K562 (cell line): Measurements from ENCODE around the gene ARHGAP25. TPM values are rescaled to one million over a fixed set of nuclear protein-coding genes. Genes with fewer than 3 reads are reported as not detected.
A peak's percentile ranks its signal among the peaks of the same experiment; 100 is the strongest.

Experiments
- BRF1 ChIP-seq: IDR thresholded peaks from 3 replicates; pipeline ENCODE4 v1.6.1; 2011; ENCODE audit warnings: borderline replicate concordance, mild to moderate bottlenecking; ENCODE audit not compliant: insufficient read length; ENCODE audit errors: extremely low read depth
- CTBP1 ChIP-seq: fragments of 450-650 bp; IDR thresholded peaks from 2 replicates; pipeline ENCODE4 v1.6.1; 2016; ENCODE audit warnings: borderline replicate concordance
- HMBOX1 ChIP-seq: sonication (generic); IDR thresholded peaks from 2 replicates; pipeline ENCODE4 v1.6.1; 2016
- MED1 ChIP-seq: sonication (generic); formaldehyde crosslinking; IDR thresholded peaks from 2 replicates; pipeline ENCODE4 v1.8.1; 2023; ENCODE audit warnings: missing genetic modification reagents, borderline replicate concordance
- NCOA2 ChIP-seq, 2 experiments: fragments of 450-650 bp; IDR thresholded peaks; 2 replicates each; pipeline ENCODE4 v1.6.1; 2018; ENCODE audit warnings: mild to moderate bottlenecking in 2 of 2, moderate library complexity in 1 of 2; ENCODE audit not compliant: partially characterized antibody in 2 of 2
- PHF21A ChIP-seq: fragments of 450-650 bp; IDR thresholded peaks from 2 replicates; pipeline ENCODE4 v1.6.1; 2017; ENCODE audit warnings: low read depth, borderline replicate concordance
- RAD21 ChIP-seq, 2 experiments: fragments of 250-450 bp in 1 of 2; fragments of 450-650 bp in 1 of 2; sonication (Bioruptor Pico) in 1 of 2; formaldehyde crosslinking in 1 of 2; IDR thresholded peaks in 1 of 2; conservative IDR thresholded peaks in 1 of 2; 2 replicates each; pipeline versions ENCODE4 v1.4.0 to v1.8.0; 2020 to 2022; ENCODE audit warnings: mild to moderate bottlenecking in 2 of 2, moderate library complexity in 1 of 2
- REST ChIP-seq, 2 experiments: fragments of 450-650 bp; formaldehyde crosslinking in 1 of 2; IDR thresholded peaks; 2 replicates each; pipeline versions ENCODE4 v1.4.0 to v1.6.1; 2014 to 2020; ENCODE audit warnings: mild to moderate bottlenecking in 2 of 2, borderline replicate concordance in 1 of 2, low read depth in 1 of 2
- SMC3 ChIP-seq: conservative IDR thresholded peaks from 2 replicates; pipeline ENCODE4 v1.6.1; 2011; ENCODE audit warnings: low read depth, low read length, improper control_type of control experiment; ENCODE audit not compliant: insufficient read depth
- SRSF9 ChIP-seq: fragments of 200-400 bp; formaldehyde crosslinking; IDR thresholded peaks from 2 replicates; pipeline ENCODE4 v1.6.1; 2017; ENCODE audit warnings: low read depth, low read length, borderline replicate concordance
- TBL1XR1 ChIP-seq, 2 experiments: IDR thresholded peaks; 2 replicates each; pipeline ENCODE4 v1.6.1; 2012; ENCODE audit warnings: improper control_type of control experiment in 2 of 2, low read length in 2 of 2, mild to moderate bottlenecking in 1 of 2
- TCF15 ChIP-seq: fragments of 250-450 bp; sonication (Bioruptor Pico); IDR thresholded peaks from 2 replicates; pipeline ENCODE4 v1.8.0; 2022; ENCODE audit warnings: moderate library complexity, mild to moderate bottlenecking, inconsistent platforms
- TEAD1 ChIP-seq, 2 experiments: fragments of 450-650 bp in 1 of 2; sonication (generic) in 1 of 2; formaldehyde crosslinking; IDR thresholded peaks; 2 replicates each; pipeline versions ENCODE4 v1.4.0 to v1.8.0; 2020 to 2022; ENCODE audit warnings: mild to moderate bottlenecking in 2 of 2, missing genetic modification reagents in 1 of 2
- ZBTB43 ChIP-seq: sonication (generic); formaldehyde crosslinking; IDR thresholded peaks from 2 replicates; pipeline ENCODE4 v1.8.0; 2023; ENCODE audit warnings: mild to moderate bottlenecking, missing genetic modification reagents
- ZKSCAN3 ChIP-seq: fragments of 250-450 bp; sonication (Bioruptor Pico); IDR thresholded peaks from 2 replicates; pipeline ENCODE4 v1.4.0; 2020
- ZNF174 ChIP-seq: fragments of 250-450 bp; sonication (Bioruptor Pico); IDR thresholded peaks from 2 replicates; pipeline ENCODE4 v1.4.0; 2020; ENCODE audit warnings: mild to moderate bottlenecking
- ZNF764 ChIP-seq: fragments of 250-450 bp; sonication (Bioruptor Pico); IDR thresholded peaks from 2 replicates; pipeline ENCODE4 v1.4.0; 2020; ENCODE audit warnings: low read depth, mild to moderate bottlenecking, moderate library complexity
- polyA plus RNA-seq, 8 experiments: library from polyadenylated mRNA; depleted of rRNA in 4 of 8; stranded (reverse) in 5 of 8; unstranded in 3 of 8; fragments of >200 nt; fragmentation: Nextera tagmentation in 2 of 8; fragmentation: Illumina TruSeq in 1 of 8; extraction: Ambion mirVana in 2 of 8; extraction: Trizol in 1 of 8; gene quantifications; 2 replicates each; pipeline versions ENCODE4 v1.2.1 to v1.2.3, GENCODE V29; 2011 to 2014; ENCODE audit warnings: inconsistent platforms in 1 of 8, missing spikeins in 1 of 8
- total RNA-seq, 7 experiments: library from RNA; depleted of rRNA in 6 of 7; stranded (reverse); fragments of >200 nt in 6 of 7; fragmentation: Illumina TruSeq in 2 of 7; extraction: Trizol in 2 of 7; gene quantifications; 2 replicates each; pipeline versions ENCODE4 v1.2.1 to v1.2.3, GENCODE V29; 2011 to 2021; ENCODE audit warnings: low replicate concordance in 1 of 7

ARHGAP25 gene
- total and polyA plus RNA-seq, 9 of the 15 experiments (the other 6 are each of a cell fraction or from before 2014, with no cell fraction given), result 4.9 to 14.8 (median 10.7) TPM

- TF ChIP-seq REST (IDR thresholded peaks at IDR 0.05; ENCODE audit: borderline replicate concordance) (peak; percentile 69; the same call in 1 of the 2 replicates), REST (CRISPR knock-in tag; IDR thresholded peaks at IDR 0.05; ENCODE audit: low read depth) (no peak), ZKSCAN3 (CRISPR knock-in tag) (no peak), ZNF174 (CRISPR knock-in tag) (no peak), SMC3 (peak; percentile 35; the same call in 1 of the 2 replicates), SRSF9 (no peak), TCF15 (CRISPR knock-in tag) (no peak), MED1 (CRISPR knock-in tag) (no peak), HMBOX1 (no peak), TEAD1 (CRISPR knock-in tag; IDR thresholded peaks at IDR 0.05) (no peak), BRF1 (no peak), ZBTB43 (CRISPR knock-in tag) (no peak), TBL1XR1 (IDR thresholded peaks at IDR 0.05; ENCODE audit: low read length in 2 of 2) (no peak), NCOA2 (IDR thresholded peaks at IDR 0.05; ENCODE audit: partially characterized antibody in 2 of 2) (no peak), RAD21 (CRISPR knock-in tag; conservative IDR thresholded peaks at IDR 0.05 in 1 of 2, IDR thresholded peaks at IDR 0.05 in 1 of 2) (peak in 1 of 2 experiments; percentile 21; a peak in 3 of 4 replicates), CTBP1 (no peak), PHF21A (no peak), ZNF764 (no peak)
These were observed 77.6 kb downstream of the ARHGAP25 start (continued) for GRCh38 chr2:68812251-68812650.
